Measurements from ENCODE around the gene UMAD1.

GRCh38 chr7:7924303-7924702 lies 283.8 kb downstream of the UMAD1 start:
- no peak for TF ChIP-seq CTCF (IDR thresholded peaks at IDR 0.05; ENCODE audit: low read length)
- no peak for TF ChIP-seq EZH2 (optimal IDR thresholded peaks at IDR 0.05; ENCODE audit: low read depth, low read length)

Data from MM.1S (cell line).